ENCODE measurements around the gene ERCC8. TPM values are rescaled to one million over a fixed set of nuclear protein-coding genes. Genes with fewer than 3 reads are reported as not detected.

The ERCC8 gene
- total RNA-seq, 1 donor from 2014 or later: 11.2 TPM

GRCh38 chr5:60918466-60918865, 26.4 kb downstream of the ERCC8 start:
- Mint-ChIP-seq H3K36me3 (ENCODE audit: low read depth) (peaks cover 55% of the 10 kb centered on the region), H3K9me3 (no peaks in the 10 kb centered on the region), H3K27ac (no peak overlapping the region), H3K4me3 (no peak overlapping the region), H3K4me1 (no peaks in the 10 kb centered on the region), H3K27me3 (no peaks in the 10 kb centered on the region)
- intact Hi-C loops (cut with micrococcal nuclease): no loop called here
- no peak for ATAC-seq (ENCODE audit: low read depth)
- TF ChIP-seq CTCF (IDR thresholded peaks at IDR 0.05): no peak
- POLR2A ChIA-PET: no interaction called here
- CTCF ChIA-PET: no interaction called here
- no peak for DNase-seq

- no peak overlapping the region for H3K27ac Mint-ChIP-seq
- no peak for TF ChIP-seq CTCF (IDR thresholded peaks at IDR 0.05)
- intact Hi-C loops (cut with micrococcal nuclease): no loop called here
- CTCF ChIA-PET: no interaction called here
- no peaks in the 10 kb centered on the region for H3K9me3 Mint-ChIP-seq
- H3K27me3 Mint-ChIP-seq: no peaks in the 10 kb centered on the region
- ATAC-seq (ENCODE audit: low read depth) (no peak), DNase-seq (no peak)
- H3K4me3 Mint-ChIP-seq: no peak overlapping the region
- H3K4me1 Mint-ChIP-seq: no peaks in the 10 kb centered on the region
- POLR2A ChIA-PET: no interaction called here
- H3K36me3 Mint-ChIP-seq (ENCODE audit: low read depth): peaks cover 56% of the 10 kb centered on the region
Measured at GRCh38 chr5:60916646-60917045, 28.2 kb downstream of the ERCC8 start.

GRCh38 chr5:60903356-60903755, 41.5 kb downstream of the ERCC8 start:
- Mint-ChIP-seq H3K4me1 (no peaks in the 10 kb centered on the region), H3K9me3 (no peaks in the 10 kb centered on the region), H3K27me3 (no peaks in the 10 kb centered on the region), H3K27ac (no peak overlapping the region), H3K4me3 (no peak overlapping the region), H3K36me3 (ENCODE audit: low read depth) (peaks cover 20% of the 10 kb centered on the region)
- TF ChIP-seq CTCF (IDR thresholded peaks at IDR 0.05): no peak
- intact Hi-C loops (cut with micrococcal nuclease): no loop called here
- ChIA-PET CTCF (no interaction called here), POLR2A (no interaction called here)
- ATAC-seq (ENCODE audit: low read depth) (no peak), DNase-seq (no peak)

- ChIA-PET POLR2A (no interaction called here), CTCF (no interaction called here)
- Mint-ChIP-seq H3K36me3 (ENCODE audit: low read depth) (peaks cover 42% of the 10 kb centered on the region), H3K4me3 (no peak overlapping the region), H3K4me1 (no peaks in the 10 kb centered on the region), H3K27ac (no peak overlapping the region), H3K27me3 (no peaks in the 10 kb centered on the region), H3K9me3 (no peaks in the 10 kb centered on the region)
- TF ChIP-seq CTCF (IDR thresholded peaks at IDR 0.05): no peak
- ATAC-seq (ENCODE audit: low read depth) (no peak), DNase-seq (no peak)
- intact Hi-C loops (cut with micrococcal nuclease): no loop called here
Measured at GRCh38 chr5:60896991-60897390, 47.9 kb downstream of the ERCC8 start.

GRCh38 chr5:60893521-60893920, 51.3 kb downstream of the ERCC8 start:
- Mint-ChIP-seq H3K27me3 (no peaks in the 10 kb centered on the region), H3K9me3 (no peaks in the 10 kb centered on the region), H3K27ac (no peak overlapping the region), H3K4me3 (no peak overlapping the region), H3K4me1 (no peaks in the 10 kb centered on the region), H3K36me3 (ENCODE audit: low read depth) (peaks cover 41% of the 10 kb centered on the region)
- ChIA-PET CTCF (no interaction called here), POLR2A (no interaction called here)
- ATAC-seq (ENCODE audit: low read depth): no peak
- TF ChIP-seq CTCF (IDR thresholded peaks at IDR 0.05): no peak
- DNase-seq: no peak
- intact Hi-C loops (cut with micrococcal nuclease): no loop called here

Measured in activated B cell treated with CpG ODN at 0.5 μM for 24 hours (primary cell).